ENCODE measurements around the gene CERS3. TPM values are rescaled to one million over a fixed set of nuclear protein-coding genes. Genes with fewer than 3 reads are reported as not detected.

The CERS3 gene
- polyA plus RNA-seq, 4 donors = 0.06 to 0.38 (median 0.09) TPM; not detected in 1

- no peak for DNase-seq (ENCODE audit: low read depth in 4 of 4, low spot score in 2 of 4)
These were observed 2.5 kb upstream of the CERS3 start for GRCh38 chr15:100531204-100531603.

DNA sequence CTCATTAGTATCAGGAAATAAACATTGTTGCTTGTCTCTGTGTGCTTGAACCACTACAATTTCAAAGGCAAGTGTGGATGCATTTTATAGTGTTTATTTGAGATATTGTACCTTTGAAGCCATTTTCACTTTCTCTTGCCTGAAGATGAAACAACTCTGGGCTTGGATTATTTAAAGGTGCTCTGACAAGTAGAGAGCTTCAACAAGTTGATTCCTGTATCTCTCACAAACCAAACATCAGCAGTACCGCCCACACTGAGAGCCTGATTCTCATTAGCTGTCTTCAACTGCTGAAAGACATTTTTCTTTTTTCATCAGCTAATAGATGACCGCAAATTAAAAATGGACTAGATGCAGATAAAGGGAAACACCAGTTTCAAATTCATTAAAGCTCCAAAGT is 806 bp upstream of the CERS3 start:
- DNase-seq (ENCODE audit: low read depth in 4 of 4, low spot score in 2 of 4) = no peak

DNA sequence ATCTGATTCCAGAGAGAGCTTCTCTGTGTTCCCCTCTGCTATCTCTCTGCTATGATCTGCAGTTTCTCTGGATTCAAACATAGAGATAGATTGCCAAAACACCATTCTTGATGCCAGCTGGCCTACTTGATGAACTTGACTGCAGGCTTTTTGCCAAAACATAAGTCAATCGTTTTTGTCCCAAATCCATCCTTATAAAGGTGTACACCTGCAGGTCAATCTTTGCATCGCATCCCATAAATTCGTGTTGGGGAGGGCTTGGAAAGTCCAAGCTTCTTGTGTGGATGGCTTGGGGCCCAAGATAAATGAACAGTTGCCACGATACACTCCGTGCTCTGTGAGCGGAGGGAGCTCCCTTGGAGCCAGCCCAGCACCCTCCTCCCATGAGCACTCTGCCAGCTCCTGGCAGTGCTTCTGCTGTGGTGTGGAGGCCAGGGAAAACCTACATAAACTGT is 2.7 kb downstream of the CERS3 start:
- DNase-seq (ENCODE audit: low read depth in 4 of 4, low spot score in 2 of 4) = no peak

- no peak for DNase-seq (ENCODE audit: low read depth in 4 of 4, low spot score in 2 of 4)
These were observed 3.3 kb downstream of the CERS3 start for GRCh38 chr15:100525436-100525835.

DNA sequence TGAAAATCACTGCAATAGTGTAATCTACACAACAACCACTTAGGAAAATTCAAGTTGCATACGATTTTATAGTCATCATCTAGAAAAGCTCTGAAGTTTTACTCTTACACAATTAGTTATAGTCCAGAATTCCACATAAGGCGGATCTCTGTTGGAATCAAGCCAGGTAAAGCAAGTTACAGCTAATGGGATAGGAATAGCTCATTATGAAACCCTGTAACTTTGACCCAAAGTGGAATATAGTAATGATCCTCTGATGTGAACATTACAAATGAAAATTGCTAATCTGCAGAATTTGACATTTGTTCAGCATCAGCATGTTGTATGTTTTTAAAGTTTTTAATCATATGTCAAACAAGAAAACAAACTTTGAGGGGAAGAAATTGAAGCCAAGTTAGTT is 4.4 kb downstream of the CERS3 start:
- DNase-seq (ENCODE audit: low read depth in 4 of 4, low spot score in 2 of 4) = no peak

- no peak for DNase-seq (ENCODE audit: low read depth in 4 of 4, low spot score in 2 of 4)
These were observed 6.8 kb downstream of the CERS3 start for GRCh38 chr15:100521907-100522306.

GRCh38 chr15:100520132-100520921 is 8.4 kb downstream of the CERS3 start:
- DNase-seq (ENCODE audit: low read depth in 4 of 4, low spot score in 2 of 4) = no peak

- DNase-seq (ENCODE audit: low read depth in 4 of 4, low spot score in 2 of 4) = no peak
These were observed 10.9 kb downstream of the CERS3 start for GRCh38 chr15:100517846-100518245.

DNA sequence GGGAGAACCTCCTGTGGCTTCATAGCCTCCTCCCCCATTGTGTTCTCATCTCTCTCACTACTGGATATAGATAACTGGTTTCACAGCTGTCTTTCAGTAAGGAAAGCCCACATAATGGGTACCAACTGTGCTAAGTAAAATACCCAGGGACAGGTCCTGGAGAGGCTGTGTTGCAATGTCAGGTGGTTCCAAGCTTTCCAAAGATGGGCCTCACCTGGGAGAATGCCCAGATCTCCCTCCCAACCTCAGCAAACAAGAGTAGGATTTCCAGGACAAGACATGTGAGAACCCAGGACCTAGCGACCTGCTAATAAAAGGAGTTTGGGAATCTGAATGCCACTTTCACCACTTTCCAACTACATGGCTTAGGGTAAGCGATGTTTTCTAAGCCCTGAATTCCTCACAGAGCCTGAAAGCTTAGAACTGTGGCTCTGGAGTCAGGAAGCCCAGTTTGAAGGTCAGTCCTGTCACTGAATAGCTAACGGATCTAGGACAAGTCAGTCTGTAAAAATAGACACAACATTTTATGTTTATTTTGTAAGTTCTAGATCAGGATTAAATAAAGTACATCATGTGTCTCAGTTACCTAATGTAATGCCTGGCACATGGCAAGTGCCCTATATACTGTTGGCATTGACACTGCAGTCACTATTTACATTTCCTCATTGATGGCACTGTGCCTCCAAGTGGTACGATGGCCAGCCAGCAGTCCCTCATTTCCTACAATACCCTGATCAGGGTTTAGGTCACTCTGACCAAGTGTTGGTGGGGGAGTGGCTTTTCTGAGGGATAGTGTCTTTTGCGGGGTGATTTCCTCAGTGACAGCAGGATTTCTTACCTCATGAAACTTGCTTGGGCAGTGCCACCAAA is 11.9 kb downstream of the CERS3 start:
- DNase-seq (ENCODE audit: low read depth in 4 of 4, low spot score in 2 of 4) = no peak

DNA sequence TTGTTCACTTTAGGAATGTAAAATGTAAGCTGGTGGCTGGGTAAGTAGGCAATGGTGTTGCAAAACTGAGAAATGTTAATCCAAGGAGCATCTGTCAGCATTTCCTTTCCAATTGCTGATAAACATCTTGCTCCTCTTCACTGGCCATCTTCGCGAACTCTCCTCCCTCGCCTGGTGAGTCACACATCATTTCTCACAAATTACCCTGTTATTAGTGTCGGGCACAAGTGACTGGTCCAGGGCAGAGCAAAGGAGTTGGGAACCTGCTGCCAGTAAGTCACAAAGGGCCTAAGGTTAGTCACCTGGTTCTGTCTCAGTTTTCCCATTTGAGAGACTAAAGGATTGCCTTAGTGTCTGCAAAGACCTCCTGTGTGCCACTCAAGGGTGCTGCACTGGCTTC is 13.0 kb downstream of the CERS3 start:
- DNase-seq (ENCODE audit: low read depth in 4 of 4, low spot score in 2 of 4) = no peak

GRCh38 chr15:100508641-100509300 is 20.0 kb downstream of the CERS3 start:
- no peak for DNase-seq (ENCODE audit: low read depth in 4 of 4, low spot score in 2 of 4)

DNA sequence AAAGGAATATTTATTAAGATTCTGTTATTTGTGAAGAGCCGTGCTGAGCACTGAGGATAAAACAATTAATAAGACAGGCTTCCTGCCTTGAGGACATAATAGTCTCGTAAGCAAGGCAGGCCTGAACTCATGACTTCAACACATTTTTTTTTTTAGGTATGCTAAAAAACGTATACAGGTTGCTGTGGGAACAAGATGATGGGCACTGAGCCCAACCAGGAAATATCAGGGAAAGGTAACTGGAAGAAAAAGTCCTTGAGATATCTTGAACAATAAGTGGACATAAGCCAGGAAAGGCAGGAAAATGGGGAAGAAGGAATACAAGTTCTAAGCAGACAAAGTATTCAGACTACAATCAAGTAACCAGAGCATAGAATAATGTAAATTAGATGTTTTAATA is 26.1 kb downstream of the CERS3 start:
- no peak for DNase-seq (ENCODE audit: low read depth in 4 of 4, low spot score in 2 of 4)

DNA sequence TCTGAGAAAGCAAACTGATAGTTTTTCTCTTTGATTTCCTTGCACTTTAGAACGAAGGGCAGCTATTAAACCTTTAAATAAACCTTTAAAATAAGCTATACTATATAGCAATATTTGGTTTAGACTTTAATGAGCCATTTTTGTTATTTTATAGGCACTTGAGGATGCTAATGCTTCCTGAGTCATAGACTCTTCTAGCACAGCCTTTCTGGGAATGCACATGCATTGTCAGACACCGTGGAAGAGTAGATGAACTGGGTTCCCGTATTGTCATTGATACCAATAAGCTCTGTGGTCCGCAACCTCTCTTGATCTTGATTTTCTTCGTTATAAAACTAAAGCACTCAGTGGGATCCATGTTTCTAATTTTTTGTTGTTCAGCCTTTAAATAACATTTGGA is 27.6 kb downstream of the CERS3 start:
- no peak for DNase-seq (ENCODE audit: low read depth in 4 of 4, low spot score in 2 of 4)

DNA sequence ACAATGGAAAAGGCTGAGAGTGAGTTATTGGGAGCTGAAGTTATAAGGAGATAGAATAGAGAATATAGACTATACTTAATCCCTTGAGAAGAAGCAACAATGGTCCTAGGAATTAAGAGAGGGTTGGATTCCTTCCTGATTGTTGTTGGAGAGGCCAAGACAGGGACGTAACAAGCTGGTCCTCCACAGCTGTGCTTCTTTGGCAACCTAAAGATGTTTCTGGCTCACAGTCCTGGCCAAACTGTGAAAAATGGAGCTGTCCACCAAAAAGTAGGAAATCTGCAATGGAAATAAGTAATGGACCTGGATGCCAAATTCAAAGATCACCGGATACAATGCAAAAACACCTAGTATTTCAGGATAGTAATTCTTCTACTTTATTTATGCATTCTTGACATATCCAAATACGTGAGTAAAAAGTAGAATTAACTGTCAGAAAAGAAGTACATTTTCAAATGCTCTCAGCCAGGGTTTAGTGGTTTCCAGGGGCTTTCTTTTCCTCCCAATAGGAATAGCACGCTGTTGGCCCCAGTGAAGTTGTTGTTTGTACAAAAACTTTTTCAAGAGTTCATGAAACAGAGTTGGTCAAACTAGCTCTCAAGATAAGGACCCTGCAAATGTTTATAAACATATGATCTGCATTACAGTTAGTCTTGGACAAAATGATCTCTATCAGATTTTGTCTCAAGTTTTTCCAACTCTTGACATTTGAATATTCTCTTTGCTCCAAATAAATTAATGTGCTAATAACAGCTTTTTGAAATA is 28.3 kb downstream of the CERS3 start:
- no peak for DNase-seq (ENCODE audit: low read depth in 4 of 4, low spot score in 2 of 4)

DNA sequence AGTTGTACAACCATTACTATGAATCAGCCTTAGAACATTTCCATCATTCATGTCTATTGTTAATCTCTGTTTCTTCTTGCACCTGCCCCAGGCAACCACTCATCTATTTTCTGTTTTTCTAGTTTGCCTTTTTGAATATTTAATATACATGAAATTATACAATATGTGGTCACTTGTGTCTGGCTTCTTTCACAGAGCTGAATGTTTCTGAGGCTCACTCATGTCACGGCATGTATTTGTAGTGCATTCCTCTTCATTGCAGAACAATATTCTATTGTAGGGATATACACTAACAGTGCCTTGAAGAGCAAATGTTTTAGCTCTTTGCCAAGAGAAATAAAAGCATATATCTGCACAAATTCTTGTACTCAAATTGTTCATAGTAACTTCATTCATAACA is 32.9 kb downstream of the CERS3 start:
- DNase-seq (ENCODE audit: low read depth in 4 of 4, low spot score in 2 of 4) = no peak

DNA sequence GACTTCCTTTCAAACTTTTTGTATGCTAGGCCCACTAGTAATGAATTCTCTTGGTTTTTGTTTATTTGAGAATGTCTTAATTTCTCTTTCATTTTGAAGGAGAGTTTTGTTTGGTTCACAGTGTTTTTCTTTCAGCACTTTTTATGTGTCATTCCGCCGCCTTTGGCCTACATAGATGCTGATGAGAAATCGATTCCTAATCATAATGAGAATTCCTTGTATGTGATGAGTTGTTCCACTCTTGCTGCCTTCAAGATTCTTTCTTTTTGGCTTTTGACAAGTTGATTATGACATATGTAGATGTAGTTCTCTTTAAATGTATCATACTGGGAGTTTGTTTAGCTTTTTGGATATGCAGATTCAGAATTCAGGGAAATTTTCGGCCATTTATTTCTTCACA is 35.5 kb downstream of the CERS3 start:
- no peak for DNase-seq (ENCODE audit: low read depth in 4 of 4, low spot score in 2 of 4)

GRCh38 chr15:100484443-100484842 is 44.3 kb downstream of the CERS3 start:
- DNase-seq (ENCODE audit: low read depth in 4 of 4, low spot score in 2 of 4) = no peak

DNA sequence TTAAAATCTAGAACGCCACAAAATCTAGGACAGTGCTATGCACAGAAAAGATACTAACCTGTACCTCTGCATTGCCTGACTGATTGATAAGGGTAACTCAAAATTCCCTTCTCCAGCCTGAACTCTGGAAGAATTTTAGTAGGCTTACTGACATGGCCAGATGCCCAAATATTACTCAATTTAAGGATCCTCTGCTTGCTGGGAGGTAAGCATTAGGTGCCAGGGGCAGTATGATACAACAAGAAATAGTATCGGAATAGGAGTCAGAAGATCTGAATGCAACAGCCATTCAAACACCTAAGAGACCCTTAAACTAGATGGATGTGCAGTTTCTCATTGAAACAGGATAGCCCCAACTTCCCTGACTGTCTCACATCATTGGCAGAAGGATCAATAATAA is 45.4 kb downstream of the CERS3 start:
- DNase-seq (ENCODE audit: low read depth in 4 of 4, low spot score in 2 of 4) = no peak

- no peak for DNase-seq (ENCODE audit: low read depth in 4 of 4, low spot score in 2 of 4)
These were observed 51.9 kb downstream of the CERS3 start for GRCh38 chr15:100476805-100477204.

- no peak for DNase-seq (ENCODE audit: low read depth in 4 of 4, low spot score in 2 of 4)
These were observed 56.0 kb downstream of the CERS3 start for GRCh38 chr15:100472736-100473135.

DNA sequence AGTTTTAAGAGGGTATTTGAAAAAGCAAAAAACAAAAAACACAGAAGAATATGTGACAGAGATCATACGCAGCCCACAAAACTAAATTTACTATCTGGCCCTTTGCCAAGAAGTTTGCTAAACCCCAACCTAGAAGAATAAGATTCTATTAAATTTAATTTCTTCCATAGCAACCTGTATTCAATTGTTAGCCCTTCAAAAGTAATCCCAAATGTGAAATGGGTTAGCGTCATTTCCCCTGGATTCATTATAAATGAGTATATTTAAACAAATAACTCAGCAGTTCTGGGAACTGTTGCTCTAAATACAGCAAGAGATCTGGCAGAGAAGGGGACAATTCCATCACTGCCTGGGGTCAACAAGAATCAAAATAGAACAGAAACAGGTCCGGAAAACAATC is 56.8 kb downstream of the CERS3 start:
- DNase-seq (ENCODE audit: low read depth in 4 of 4, low spot score in 2 of 4) = no peak
